Panc1 (cell line): Measurements from ENCODE around the gene PARD3.

ENCODE experiments used
- POLR2AphosphoS5 ChIP-seq: IDR thresholded peaks from 2 replicates; pipeline ENCODE4 v1.6.1; 2012; ENCODE audit warnings: mild to moderate bottlenecking, low read depth, low read length, moderate library complexity
- REST ChIP-seq, 2 experiments: IDR thresholded peaks; 2 replicates each; pipeline ENCODE4 v1.6.1; 2011 to 2012; ENCODE audit warnings: low read depth in 2 of 2, control low read depth in 1 of 2, low read length in 1 of 2, mild to moderate bottlenecking in 1 of 2, moderate library complexity in 1 of 2; ENCODE audit not compliant: insufficient read depth in 1 of 2
- SIN3A ChIP-seq: IDR thresholded peaks from 2 replicates; pipeline ENCODE4 v1.6.1; 2012; ENCODE audit warnings: low read depth, mild to moderate bottlenecking, low read length, moderate library complexity, borderline replicate concordance; ENCODE audit not compliant: insufficient read depth
- TCF7L2 ChIP-seq: IDR thresholded peaks from 2 replicates; pipeline ENCODE4 v1.6.1; 2011; ENCODE audit warnings: mild to moderate bottlenecking, low read depth, low read length, inconsistent platforms
- TF ChIP-seq, protein P1 (sequence below): fragments of 450-650 bp; IDR thresholded peaks from 2 replicates; pipeline ENCODE4 v1.5.1; 2017; ENCODE audit warnings: mild to moderate bottlenecking

- TF ChIP-seq SIN3A (no peak), POLR2AphosphoS5 (no peak), TCF7L2 (no peak), REST (IDR thresholded peaks at IDR 0.05; ENCODE audit: insufficient read depth in 1 of 2, low read depth in 2 of 2, low read length in 1 of 2) (no peak)
- TF ChIP-seq, protein P1, sequence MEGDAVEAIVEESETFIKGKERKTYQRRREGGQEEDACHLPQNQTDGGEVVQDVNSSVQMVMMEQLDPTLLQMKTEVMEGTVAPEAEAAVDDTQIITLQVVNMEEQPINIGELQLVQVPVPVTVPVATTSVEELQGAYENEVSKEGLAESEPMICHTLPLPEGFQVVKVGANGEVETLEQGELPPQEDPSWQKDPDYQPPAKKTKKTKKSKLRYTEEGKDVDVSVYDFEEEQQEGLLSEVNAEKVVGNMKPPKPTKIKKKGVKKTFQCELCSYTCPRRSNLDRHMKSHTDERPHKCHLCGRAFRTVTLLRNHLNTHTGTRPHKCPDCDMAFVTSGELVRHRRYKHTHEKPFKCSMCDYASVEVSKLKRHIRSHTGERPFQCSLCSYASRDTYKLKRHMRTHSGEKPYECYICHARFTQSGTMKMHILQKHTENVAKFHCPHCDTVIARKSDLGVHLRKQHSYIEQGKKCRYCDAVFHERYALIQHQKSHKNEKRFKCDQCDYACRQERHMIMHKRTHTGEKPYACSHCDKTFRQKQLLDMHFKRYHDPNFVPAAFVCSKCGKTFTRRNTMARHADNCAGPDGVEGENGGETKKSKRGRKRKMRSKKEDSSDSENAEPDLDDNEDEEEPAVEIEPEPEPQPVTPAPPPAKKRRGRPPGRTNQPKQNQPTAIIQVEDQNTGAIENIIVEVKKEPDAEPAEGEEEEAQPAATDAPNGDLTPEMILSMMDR: no peak
Measured at GRCh38 chr10:34590793-34591192, 224.3 kb downstream of the PARD3 start.
